ENCODE data around the gene MOB3C. TPM values are rescaled to one million over a fixed set of nuclear protein-coding genes. Genes with fewer than 3 reads are reported as not detected.
"Not testable (repeated sequence)": the region's sequence is repeated elsewhere in the genome, so short reads cannot be mapped to it uniquely, and the experiment has no call there.

Gene MOB3C
- polyA plus RNA-seq, 1 donor (not counting 4 experiments of a cell fraction or from before 2014, with no cell fraction given) = 18.4 TPM

DNA sequence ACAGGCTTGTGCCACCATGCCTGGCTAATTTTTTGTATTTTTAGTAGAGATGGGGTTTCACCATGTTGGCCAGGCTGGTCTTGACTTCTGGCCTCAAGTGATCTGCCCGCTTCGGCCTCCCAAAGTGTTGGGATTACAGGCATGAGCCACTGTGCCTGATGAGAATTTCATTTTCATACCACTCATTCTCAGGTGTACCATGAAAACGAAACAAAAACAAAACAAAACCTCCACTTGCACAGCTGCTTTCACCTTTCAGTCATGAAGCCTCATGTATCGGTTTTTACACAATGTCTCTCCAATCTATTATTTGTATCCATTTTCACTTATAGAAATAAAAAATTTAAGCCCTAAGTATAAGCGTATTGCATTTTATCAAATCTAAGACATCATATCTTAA lies 43.5 kb upstream of the MOB3C start:
- H3K4me1 ChIP-seq (ENCODE audit: control insufficient read depth, extremely low read depth, insufficient read depth, low read length); dilution Hi-C loops (cut with MboI; ENCODE audit: extremely low pct_ligation_motif_present, low sequenced_read_pairs); H3K4me3 ChIP-seq (ENCODE audit: control insufficient read depth in 2 of 3, extremely low read depth in 1 of 3, insufficient read depth in 2 of 3, low read depth in 1 of 3, low read length in 3 of 3); H3K9me3 ChIP-seq (ENCODE audit: control insufficient read depth, low read depth, low read length); H4K20me1 ChIP-seq (ENCODE audit: control insufficient read depth, extremely low read depth, insufficient read depth, low read length); H3K27ac ChIP-seq (ENCODE audit: control insufficient read depth, insufficient read depth, low read length); H3K27me3 ChIP-seq (ENCODE audit: control insufficient read depth, extremely low read depth, insufficient read depth, low read length); H3K9ac ChIP-seq (ENCODE audit: control insufficient read depth, extremely low read depth, insufficient read depth, low read length); H3K4me2 ChIP-seq (ENCODE audit: control insufficient read depth, extremely low read depth, insufficient read depth, low read depth, low read length); H3K9me1 ChIP-seq (ENCODE audit: control insufficient read depth, extremely low read depth, insufficient read depth, low read length); DNase-seq (ENCODE audit: low read depth, low spot score); H2AFZ ChIP-seq (ENCODE audit: control insufficient read depth, low read length); FAIRE-seq; H3K79me2 ChIP-seq (ENCODE audit: control insufficient read depth, insufficient read depth, low read length): not testable (repeated sequence)
- peaks cover 9 to 14% of the 10 kb centered on the region in 2 experiments for H3K36me3 ChIP-seq (ENCODE audit: control insufficient read depth in 2 of 2, extremely low read depth in 1 of 2, insufficient read depth in 2 of 2, low read length in 2 of 2)

DNA sequence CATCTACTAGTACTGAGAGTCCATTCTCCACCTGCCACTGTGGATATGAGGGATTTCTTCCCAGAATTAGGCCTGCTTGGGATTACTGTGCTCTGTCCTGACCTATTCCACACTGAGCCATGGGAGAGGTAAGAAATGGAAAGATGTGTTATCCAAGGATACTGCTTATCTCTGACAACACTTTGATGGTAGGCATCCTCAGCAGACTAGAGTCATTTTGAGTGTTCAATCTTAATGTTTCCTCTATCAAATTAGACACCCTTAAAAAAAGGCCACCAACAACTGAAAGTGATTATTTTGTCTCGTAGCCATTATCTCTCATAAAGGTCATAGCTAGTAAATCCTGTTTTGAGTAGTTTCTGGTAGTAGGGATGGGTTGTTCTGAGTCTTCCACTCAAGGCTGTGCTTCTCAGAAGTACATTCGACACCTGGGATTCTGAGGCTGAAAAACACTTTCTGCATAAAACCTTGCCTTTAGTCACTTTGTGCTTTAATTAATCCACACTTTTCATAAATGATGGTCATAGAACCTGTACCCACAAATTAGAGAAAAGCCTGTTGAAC lies 42.8 kb upstream of the MOB3C start:
- H4K20me1 ChIP-seq (ENCODE audit: control insufficient read depth, extremely low read depth, insufficient read depth, low read length) = no peaks in the 10 kb centered on the region
- no peak overlapping the region for H2AFZ ChIP-seq (ENCODE audit: control insufficient read depth, low read length)
- H3K36me3 ChIP-seq (ENCODE audit: control insufficient read depth in 2 of 2, extremely low read depth in 1 of 2, insufficient read depth in 2 of 2, low read length in 2 of 2) = peaks cover 7 to 13% of the 10 kb centered on the region in 2 experiments
- H3K9me3 ChIP-seq (ENCODE audit: control insufficient read depth, low read depth, low read length) = no peaks in the 10 kb centered on the region
- H3K27me3 ChIP-seq (ENCODE audit: control insufficient read depth, extremely low read depth, insufficient read depth, low read length) = no peaks in the 10 kb centered on the region
- TF ChIP-seq, protein P1, sequence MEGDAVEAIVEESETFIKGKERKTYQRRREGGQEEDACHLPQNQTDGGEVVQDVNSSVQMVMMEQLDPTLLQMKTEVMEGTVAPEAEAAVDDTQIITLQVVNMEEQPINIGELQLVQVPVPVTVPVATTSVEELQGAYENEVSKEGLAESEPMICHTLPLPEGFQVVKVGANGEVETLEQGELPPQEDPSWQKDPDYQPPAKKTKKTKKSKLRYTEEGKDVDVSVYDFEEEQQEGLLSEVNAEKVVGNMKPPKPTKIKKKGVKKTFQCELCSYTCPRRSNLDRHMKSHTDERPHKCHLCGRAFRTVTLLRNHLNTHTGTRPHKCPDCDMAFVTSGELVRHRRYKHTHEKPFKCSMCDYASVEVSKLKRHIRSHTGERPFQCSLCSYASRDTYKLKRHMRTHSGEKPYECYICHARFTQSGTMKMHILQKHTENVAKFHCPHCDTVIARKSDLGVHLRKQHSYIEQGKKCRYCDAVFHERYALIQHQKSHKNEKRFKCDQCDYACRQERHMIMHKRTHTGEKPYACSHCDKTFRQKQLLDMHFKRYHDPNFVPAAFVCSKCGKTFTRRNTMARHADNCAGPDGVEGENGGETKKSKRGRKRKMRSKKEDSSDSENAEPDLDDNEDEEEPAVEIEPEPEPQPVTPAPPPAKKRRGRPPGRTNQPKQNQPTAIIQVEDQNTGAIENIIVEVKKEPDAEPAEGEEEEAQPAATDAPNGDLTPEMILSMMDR (optimal IDR thresholded peaks at IDR 0.05 in 1 of 3, IDR thresholded peaks at IDR 0.05 in 1 of 3, conservative IDR thresholded peaks at IDR 0.05 in 1 of 3; ENCODE audit: extremely low read depth in 1 of 3, insufficient read depth in 2 of 3, low read length in 3 of 3) = no peak
- TF ChIP-seq EZH2 (IDR thresholded peaks at IDR 0.05; ENCODE audit: low read length) = no peak
- no peak overlapping the region for H3K27ac ChIP-seq (ENCODE audit: control insufficient read depth, insufficient read depth, low read length)
- no peaks in the 10 kb centered on the region for H3K4me1 ChIP-seq (ENCODE audit: control insufficient read depth, extremely low read depth, insufficient read depth, low read length)
- H3K79me2 ChIP-seq (ENCODE audit: control insufficient read depth, insufficient read depth, low read length) = no peaks in the 10 kb centered on the region
- FAIRE-seq = no peak
- H3K9ac ChIP-seq (ENCODE audit: control insufficient read depth, extremely low read depth, insufficient read depth, low read length) = no peak overlapping the region
- no peak overlapping the region for H3K4me3 ChIP-seq (ENCODE audit: control insufficient read depth in 2 of 3, extremely low read depth in 1 of 3, insufficient read depth in 2 of 3, low read depth in 1 of 3, low read length in 3 of 3)
- no peak overlapping the region for H3K4me2 ChIP-seq (ENCODE audit: control insufficient read depth, extremely low read depth, insufficient read depth, low read depth, low read length)
- no peak for DNase-seq (ENCODE audit: low read depth, low spot score)
- dilution Hi-C loops (cut with MboI; ENCODE audit: extremely low pct_ligation_motif_present, low sequenced_read_pairs) = no loop called here
- no peaks in the 10 kb centered on the region for H3K9me1 ChIP-seq (ENCODE audit: control insufficient read depth, extremely low read depth, insufficient read depth, low read length)

DNA sequence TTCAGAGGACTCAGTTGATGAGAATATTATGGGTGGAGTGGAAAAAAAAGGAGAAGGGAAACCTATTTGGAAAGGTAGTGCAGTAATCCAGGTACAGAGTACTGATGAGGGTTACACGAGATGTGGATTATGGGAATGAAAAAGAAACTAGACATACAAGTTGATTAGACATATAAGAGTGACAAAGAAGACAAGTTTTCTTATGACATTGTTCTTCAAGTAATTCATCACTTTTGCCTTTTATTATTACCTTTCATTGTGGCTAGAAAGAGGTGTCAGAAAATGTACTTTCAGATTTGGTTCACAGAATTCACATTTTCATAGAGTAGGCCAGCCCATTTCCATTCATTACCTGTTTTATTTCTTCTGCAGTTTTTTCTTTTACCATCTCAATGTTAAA lies 41.2 kb upstream of the MOB3C start:
- Histone ChIP-seq H3K4me2 (ENCODE audit: control insufficient read depth, extremely low read depth, insufficient read depth, low read depth, low read length) (no peak overlapping the region), H3K9me3 (ENCODE audit: control insufficient read depth, low read depth, low read length) (no peaks in the 10 kb centered on the region), H2AFZ (ENCODE audit: control insufficient read depth, low read length) (no peak overlapping the region), H3K36me3 (ENCODE audit: control insufficient read depth in 2 of 2, extremely low read depth in 1 of 2, insufficient read depth in 2 of 2, low read length in 2 of 2) (peaks cover 4 to 14% of the 10 kb centered on the region in 2 experiments), H4K20me1 (ENCODE audit: control insufficient read depth, extremely low read depth, insufficient read depth, low read length) (no peaks in the 10 kb centered on the region), H3K79me2 (ENCODE audit: control insufficient read depth, insufficient read depth, low read length) (no peaks in the 10 kb centered on the region), H3K4me1 (ENCODE audit: control insufficient read depth, extremely low read depth, insufficient read depth, low read length) (no peaks in the 10 kb centered on the region), H3K27me3 (ENCODE audit: control insufficient read depth, extremely low read depth, insufficient read depth, low read length) (no peaks in the 10 kb centered on the region), H3K9me1 (ENCODE audit: control insufficient read depth, extremely low read depth, insufficient read depth, low read length) (no peaks in the 10 kb centered on the region), H3K27ac (ENCODE audit: control insufficient read depth, insufficient read depth, low read length) (no peak overlapping the region), H3K9ac (ENCODE audit: control insufficient read depth, extremely low read depth, insufficient read depth, low read length) (no peak overlapping the region), H3K4me3 (ENCODE audit: control insufficient read depth in 2 of 3, extremely low read depth in 1 of 3, insufficient read depth in 2 of 3, low read depth in 1 of 3, low read length in 3 of 3) (no peak overlapping the region)
- TF ChIP-seq EZH2 (IDR thresholded peaks at IDR 0.05; ENCODE audit: low read length) = no peak
- TF ChIP-seq, protein P1 (optimal IDR thresholded peaks at IDR 0.05 in 1 of 3, IDR thresholded peaks at IDR 0.05 in 1 of 3, conservative IDR thresholded peaks at IDR 0.05 in 1 of 3; ENCODE audit: extremely low read depth in 1 of 3, insufficient read depth in 2 of 3, low read length in 3 of 3) = no peak
- dilution Hi-C loops (cut with MboI; ENCODE audit: extremely low pct_ligation_motif_present, low sequenced_read_pairs) = no loop called here
- DNase-seq (ENCODE audit: low read depth, low spot score) (no peak), FAIRE-seq (no peak)
